HEK293T (cell line): ENCODE measurements around the gene YEATS4.

Source experiments
- ARNT ChIP-seq: fragments of 450-650 bp; IDR thresholded peaks from 2 replicates; pipeline ENCODE4 v1.6.1; 2017; ENCODE audit warnings: mild to moderate bottlenecking
- FOXA1 ChIP-seq: fragments of 450-650 bp; IDR thresholded peaks from 2 replicates; pipeline ENCODE4 v1.6.1; 2016; ENCODE audit warnings: mild to moderate bottlenecking
- FOXK2 ChIP-seq: fragments of 450-650 bp; IDR thresholded peaks from 2 replicates; pipeline ENCODE4 v1.6.1; 2016; ENCODE audit warnings: mild to moderate bottlenecking
- HDGF ChIP-seq: fragments of 450-650 bp; IDR thresholded peaks from 2 replicates; pipeline ENCODE4 v1.6.1; 2017; ENCODE audit warnings: antibody characterized with exemption, borderline replicate concordance
- SP1 ChIP-seq: fragments of 450-650 bp; IDR thresholded peaks from 2 replicates; pipeline ENCODE4 v1.6.1; 2017

DNA sequence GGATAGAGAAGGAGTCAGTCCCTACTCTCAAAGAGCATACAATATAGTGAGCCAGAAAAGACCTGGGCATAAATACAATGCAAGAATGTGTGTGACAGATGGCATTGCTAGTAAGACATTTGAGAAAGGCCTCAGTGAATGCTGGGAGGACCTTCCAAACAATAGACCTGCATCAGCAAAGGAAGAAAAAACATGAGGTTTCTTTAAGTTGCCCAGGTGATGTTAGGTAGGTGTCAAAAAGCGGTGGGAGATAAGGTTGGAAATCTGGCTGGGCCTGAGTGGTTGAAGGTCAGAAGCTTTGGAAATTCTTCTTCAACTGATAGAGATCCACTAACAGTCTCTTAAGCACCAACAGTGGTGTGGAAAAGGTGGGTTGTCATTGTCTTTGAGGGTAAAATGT, 60.2 kb downstream of the YEATS4 start:
- TF ChIP-seq FOXA1 = no peak
- no peak for TF ChIP-seq ARNT
- TF ChIP-seq FOXK2 = no peak
- no peak for TF ChIP-seq HDGF
- TF ChIP-seq SP1 = no peak
